HEK293 (cell line): Measurements from ENCODE around the gene KANSL1.

Experiments used
- CTCF ChIA-PET: fragments of 350-600 bp; formaldehyde crosslinking; extraction: SDS; loops from one replicate; lab custom pipeline; 2021; ENCODE audit warnings: antibody characterized with exemption; lab: Yijun Ruan, JAX
- POLR2A ChIA-PET: fragments of 300-600 bp; formaldehyde crosslinking; extraction: SDS; loops from one replicate; lab custom pipeline; 2020; ENCODE audit warnings: antibody characterized with exemption, inconsistent platforms; lab: Yijun Ruan, JAX
- H3K27ac ChIP-seq: fragments of 200-500 bp; sonication (Bioruptor generic); 2 replicates; pipeline ENCODE4 v1.5.1; 2014; ENCODE audit warnings: low read depth, low read length, control low read depth, inconsistent platforms; ENCODE audit errors: extremely low read depth
- H3K36me3 ChIP-seq, 2 experiments: fragments of 200-500 bp in 1 of 2; sonication (Bioruptor generic) in 1 of 2; 1 replicate in 1 of 2; 2 replicates in 1 of 2; pipeline ENCODE4 v1.5.1; 2014 to 2017; ENCODE audit warnings: inconsistent platforms in 2 of 2, low read length in 2 of 2; ENCODE audit not compliant: control insufficient read depth in 2 of 2, insufficient read depth in 1 of 2
- H3K4me1 ChIP-seq: fragments of 200-500 bp; sonication (Bioruptor generic); 2 replicates; pipeline ENCODE4 v1.5.1; 2014; ENCODE audit warnings: mild to moderate bottlenecking, low read length, inconsistent platforms; ENCODE audit not compliant: control insufficient read depth, insufficient read depth
- H3K4me3 ChIP-seq: 2 replicates; pipeline ENCODE4 v1.5.1; 2011; ENCODE audit warnings: low read depth, mild to moderate bottlenecking, control low read depth, low read length, moderate library complexity
- H3K9me3 ChIP-seq: fragments of 200-500 bp; sonication (Bioruptor generic); 2 replicates; pipeline ENCODE4 v1.5.1; 2014; ENCODE audit warnings: low read depth, low read length, inconsistent platforms; ENCODE audit not compliant: control insufficient read depth, insufficient read depth
- BCL11A ChIP-seq: fragments of 450-650 bp; formaldehyde crosslinking; IDR thresholded peaks from 2 replicates; pipeline ENCODE4 v1.5.1; 2016; ENCODE audit warnings: low read depth, missing biosample characterization, missing genetic modification characterization
- GLIS2 ChIP-seq: fragments of 450-650 bp; formaldehyde crosslinking; IDR thresholded peaks from 2 replicates; pipeline ENCODE4 v1.5.1; 2016; ENCODE audit warnings: missing biosample characterization, missing genetic modification characterization
- KLF10 ChIP-seq: fragments of 450-650 bp; IDR thresholded peaks from 2 replicates; pipeline ENCODE4 v1.5.1; 2018; ENCODE audit warnings: missing biosample characterization, mild to moderate bottlenecking, missing genetic modification characterization
- MYNN ChIP-seq: fragments of 450-650 bp; formaldehyde crosslinking; IDR thresholded peaks from 2 replicates; pipeline ENCODE4 v1.5.1; 2016; ENCODE audit warnings: missing biosample characterization, missing genetic modification characterization, borderline replicate concordance
- RBAK ChIP-seq: fragments of 450-650 bp; formaldehyde crosslinking; IDR thresholded peaks from 2 replicates; pipeline ENCODE4 v1.5.1; 2016; ENCODE audit warnings: missing biosample characterization, missing genetic modification characterization
- REPIN1 ChIP-seq: fragments of 450-650 bp; formaldehyde crosslinking; IDR thresholded peaks from 2 replicates; pipeline ENCODE4 v1.5.1; 2017; ENCODE audit warnings: missing biosample characterization, missing genetic modification characterization, low read depth
- SCRT2 ChIP-seq: fragments of 450-650 bp; formaldehyde crosslinking; IDR thresholded peaks from 2 replicates; pipeline ENCODE4 v1.5.1; 2016; ENCODE audit warnings: missing biosample characterization, missing genetic modification characterization
- TCF7L2 ChIP-seq: IDR thresholded peaks from 2 replicates; pipeline ENCODE4 v1.6.1; 2011; ENCODE audit warnings: low read depth, mild to moderate bottlenecking, inconsistent platforms, low read length, moderate library complexity, borderline replicate concordance
- TRIM28 ChIP-seq: IDR thresholded peaks from 2 replicates; pipeline ENCODE4 v1.6.1; 2011; ENCODE audit warnings: low read length, control low read depth, borderline replicate concordance
- ZBTB20 ChIP-seq: fragments of 450-650 bp; formaldehyde crosslinking; IDR thresholded peaks from 2 replicates; pipeline ENCODE4 v1.5.1; 2016; ENCODE audit warnings: missing biosample characterization, missing genetic modification characterization
- ZBTB26 ChIP-seq: fragments of 450-650 bp; formaldehyde crosslinking; optimal IDR thresholded peaks from 2 replicates; pipeline ENCODE3; 2016; ENCODE audit warnings: missing biosample characterization, mild to moderate bottlenecking, missing genetic modification characterization
- ZNF138 ChIP-seq: fragments of 450-650 bp; formaldehyde crosslinking; IDR thresholded peaks from 2 replicates; pipeline ENCODE4 v1.5.1; 2016; ENCODE audit warnings: missing biosample characterization, missing genetic modification characterization, borderline replicate concordance
- ZNF24 ChIP-seq: fragments of 450-650 bp; formaldehyde crosslinking; IDR thresholded peaks from 2 replicates; pipeline ENCODE4 v1.5.1; 2016; ENCODE audit warnings: missing biosample characterization, missing genetic modification characterization
- ZNF274 ChIP-seq, 2 experiments: fragments of 200-500 bp in 1 of 2; fragments of 450-650 bp in 1 of 2; sonication (Bioruptor generic) in 1 of 2; formaldehyde crosslinking in 1 of 2; IDR thresholded peaks; 2 replicates each; pipeline versions ENCODE4 v1.5.1 to v1.6.1; 2014 to 2016; ENCODE audit warnings: borderline replicate concordance in 1 of 2, inconsistent platforms in 1 of 2, low read length in 1 of 2, missing biosample characterization in 1 of 2, missing genetic modification characterization in 1 of 2
- ZNF394 ChIP-seq: fragments of 450-650 bp; formaldehyde crosslinking; IDR thresholded peaks from 2 replicates; pipeline ENCODE4 v1.5.1; 2016; ENCODE audit warnings: missing biosample characterization, missing genetic modification characterization, mild to moderate bottlenecking, moderate library complexity, borderline replicate concordance
- ZNF514 ChIP-seq: fragments of 450-650 bp; formaldehyde crosslinking; IDR thresholded peaks from 2 replicates; pipeline ENCODE4 v1.5.1; 2016; ENCODE audit warnings: missing biosample characterization, missing genetic modification characterization
- ZNF518A ChIP-seq: fragments of 450-650 bp; formaldehyde crosslinking; conservative IDR thresholded peaks from 2 replicates; pipeline ENCODE4 v1.5.1; 2016; ENCODE audit warnings: low read depth, missing biosample characterization, missing genetic modification characterization
- ZNF600 ChIP-seq: fragments of 450-650 bp; formaldehyde crosslinking; IDR thresholded peaks from 2 replicates; pipeline ENCODE4 v1.5.1; 2016; ENCODE audit warnings: missing biosample characterization, missing genetic modification characterization
- ZNF621 ChIP-seq: fragments of 450-650 bp; formaldehyde crosslinking; IDR thresholded peaks from 2 replicates; pipeline ENCODE4 v1.5.1; 2017; ENCODE audit warnings: missing biosample characterization, missing genetic modification characterization
- ZNF747 ChIP-seq: fragments of 450-650 bp; formaldehyde crosslinking; IDR thresholded peaks from 2 replicates; pipeline ENCODE4 v1.5.1; 2016; ENCODE audit warnings: missing biosample characterization, missing genetic modification characterization
- ZNF792 ChIP-seq: fragments of 450-650 bp; formaldehyde crosslinking; IDR thresholded peaks from 2 replicates; pipeline ENCODE4 v1.5.1; 2016; ENCODE audit warnings: missing biosample characterization, missing genetic modification characterization
- TF ChIP-seq, protein P1 (sequence below): fragments of 450-650 bp; formaldehyde crosslinking; IDR thresholded peaks from 2 replicates; pipeline ENCODE4 v1.5.1; 2016; ENCODE audit warnings: missing biosample characterization, missing genetic modification characterization, borderline replicate concordance

KANSL1 gene

DNA sequence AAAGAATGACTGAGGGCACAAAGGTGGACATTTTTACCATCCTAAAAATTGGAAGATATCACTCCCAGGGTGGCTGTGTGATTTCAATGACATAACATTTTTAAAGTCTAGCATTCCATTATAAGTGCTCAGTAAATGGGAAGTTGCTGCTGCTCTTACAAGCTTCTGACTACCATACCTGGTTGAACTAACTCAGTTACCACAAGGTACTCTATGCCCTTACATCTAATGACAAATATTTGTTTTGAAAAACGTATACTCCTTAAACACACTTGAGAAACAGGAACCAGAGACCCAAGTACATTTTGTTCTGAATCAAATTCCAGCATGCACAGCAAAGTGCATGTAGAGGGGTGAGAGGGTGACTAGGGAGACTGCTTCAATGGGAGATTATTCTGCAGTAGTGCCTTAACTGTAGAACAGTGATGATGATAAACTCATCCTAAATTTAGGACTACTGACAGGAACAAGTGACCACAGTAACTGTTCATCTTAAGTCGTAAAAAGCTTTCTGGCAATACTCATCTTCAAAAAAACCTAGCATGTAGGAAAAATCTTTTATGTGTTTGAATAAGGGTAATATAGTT is 83.5 kb downstream of the KANSL1 start:
- CTCF ChIA-PET: interaction anchor here (0.8 to 2.6 kb wide), 3 partner anchors 57 to 84 kb away, joined by 3 to 22 read pairs (median 3); partner anchors contain the start of gene KANSL1
- TF ChIP-seq ZNF138 (no peak), MYNN (no peak), ZNF24 (tag by site-specific recombination) (no peak), TRIM28 (0 out of 2 replicates have a peak, but pooled peaks have one; percentile 29), ZNF394 (tag by site-specific recombination) (0 out of 2 replicates have a peak, but pooled peaks have one; percentile 17), GLIS2 (tag by site-specific recombination) (no peak), KLF10 (no peak), ZNF792 (tag by site-specific recombination) (no peak), TCF7L2 (no peak), REPIN1 (tag by site-specific recombination) (no peak), ZNF621 (tag by site-specific recombination) (no peak), ZBTB26 (tag by site-specific recombination) (no peak), ZNF600 (tag by site-specific recombination) (0 out of 2 replicates have a peak, but pooled peaks have one; percentile 10), SCRT2 (tag by site-specific recombination) (no peak)
- TF ChIP-seq, protein P1, sequence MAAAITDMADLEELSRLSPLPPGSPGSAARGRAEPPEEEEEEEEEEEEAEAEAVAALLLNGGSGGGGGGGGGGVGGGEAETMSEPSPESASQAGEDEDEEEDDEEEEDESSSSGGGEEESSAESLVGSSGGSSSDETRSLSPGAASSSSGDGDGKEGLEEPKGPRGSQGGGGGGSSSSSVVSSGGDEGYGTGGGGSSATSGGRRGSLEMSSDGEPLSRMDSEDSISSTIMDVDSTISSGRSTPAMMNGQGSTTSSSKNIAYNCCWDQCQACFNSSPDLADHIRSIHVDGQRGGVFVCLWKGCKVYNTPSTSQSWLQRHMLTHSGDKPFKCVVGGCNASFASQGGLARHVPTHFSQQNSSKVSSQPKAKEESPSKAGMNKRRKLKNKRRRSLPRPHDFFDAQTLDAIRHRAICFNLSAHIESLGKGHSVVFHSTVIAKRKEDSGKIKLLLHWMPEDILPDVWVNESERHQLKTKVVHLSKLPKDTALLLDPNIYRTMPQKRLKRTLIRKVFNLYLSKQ (tag by site-specific recombination): no peak
- POLR2A ChIA-PET: interaction anchor here (0.6 kb wide), 1 partner anchor 14 kb away, joined by 4 read pairs; no protein-coding TSS in a partner anchor
- H3K4me1 ChIP-seq: peaks cover 49% of the 10 kb centered on the region
- no peaks in the 10 kb centered on the region; a peak in 1 of 3 replicates for H3K36me3 ChIP-seq
- no peak overlapping the region for H3K27ac ChIP-seq
- no peak overlapping the region for H3K4me3 ChIP-seq
- H3K9me3 ChIP-seq: no peaks in the 10 kb centered on the region

DNA sequence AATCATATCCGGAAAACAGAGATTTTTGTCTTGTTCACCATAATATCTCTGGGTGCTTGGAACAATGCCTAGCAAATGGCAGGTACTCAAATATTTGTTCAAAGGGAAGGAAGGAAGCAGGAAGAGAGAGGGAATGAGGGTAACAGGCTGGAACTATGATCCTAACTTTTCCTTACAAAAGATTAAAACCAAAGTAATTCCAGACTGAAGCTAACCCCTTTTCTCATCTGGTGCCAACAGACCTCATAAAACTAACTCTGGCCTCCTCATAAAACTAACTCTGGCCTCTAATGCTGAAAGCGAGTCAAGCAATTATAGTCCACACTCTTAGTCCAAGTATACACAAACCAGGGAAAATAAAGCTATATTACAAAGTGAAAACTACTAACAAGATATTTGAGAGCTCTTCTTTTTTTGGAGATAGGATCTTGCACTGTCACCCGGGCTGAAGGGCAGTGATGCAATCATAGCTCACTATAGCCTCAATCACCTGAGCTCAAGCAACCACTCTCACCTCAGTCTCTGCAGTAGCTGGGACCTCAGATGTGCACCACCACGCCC is 84.6 kb downstream of the KANSL1 start:
- Histone ChIP-seq H3K27ac (0 out of 2 replicates have a peak overlapping the region, but pooled peaks have one; percentile 6), H3K36me3 (no peaks in the 10 kb centered on the region; a peak in 1 of 3 replicates), H3K4me1 (peaks cover 41% of the 10 kb centered on the region), H3K9me3 (no peaks in the 10 kb centered on the region), H3K4me3 (no peak overlapping the region)
- POLR2A ChIA-PET: interaction anchor here (0.6 kb wide), 1 partner anchor 13 kb away, joined by 4 read pairs; no protein-coding TSS in a partner anchor
- CTCF ChIA-PET: interaction anchor here (0.7 to 2.6 kb wide), 4 partner anchors 10 to 85 kb away, joined by 4 to 22 read pairs (median 4); partner anchors contain the start of gene KANSL1
- TF ChIP-seq ZNF274 (IDR thresholded peaks at IDR 0.05; ENCODE audit: low read length): no peak
- TF ChIP-seq ZNF274 (tag by site-specific recombination; IDR thresholded peaks at IDR 0.05; ENCODE audit: borderline replicate concordance): no peak
- TF ChIP-seq GLIS2 (tag by site-specific recombination): no peak
- no peak for TF ChIP-seq ZNF394 (tag by site-specific recombination)
- TF ChIP-seq ZNF514 (tag by site-specific recombination): no peak
- TF ChIP-seq RBAK (tag by site-specific recombination): no peak
- TF ChIP-seq ZNF747: no peak
- no peak for TF ChIP-seq BCL11A
- TF ChIP-seq ZBTB20 (tag by site-specific recombination): 0 out of 2 replicates have a peak, but pooled peaks have one; percentile 25
- TF ChIP-seq ZNF518A (tag by site-specific recombination): no peak
- TF ChIP-seq, protein P1 (tag by site-specific recombination): no peak
